ENCODE measurements around the gene PFN3.

DNA sequence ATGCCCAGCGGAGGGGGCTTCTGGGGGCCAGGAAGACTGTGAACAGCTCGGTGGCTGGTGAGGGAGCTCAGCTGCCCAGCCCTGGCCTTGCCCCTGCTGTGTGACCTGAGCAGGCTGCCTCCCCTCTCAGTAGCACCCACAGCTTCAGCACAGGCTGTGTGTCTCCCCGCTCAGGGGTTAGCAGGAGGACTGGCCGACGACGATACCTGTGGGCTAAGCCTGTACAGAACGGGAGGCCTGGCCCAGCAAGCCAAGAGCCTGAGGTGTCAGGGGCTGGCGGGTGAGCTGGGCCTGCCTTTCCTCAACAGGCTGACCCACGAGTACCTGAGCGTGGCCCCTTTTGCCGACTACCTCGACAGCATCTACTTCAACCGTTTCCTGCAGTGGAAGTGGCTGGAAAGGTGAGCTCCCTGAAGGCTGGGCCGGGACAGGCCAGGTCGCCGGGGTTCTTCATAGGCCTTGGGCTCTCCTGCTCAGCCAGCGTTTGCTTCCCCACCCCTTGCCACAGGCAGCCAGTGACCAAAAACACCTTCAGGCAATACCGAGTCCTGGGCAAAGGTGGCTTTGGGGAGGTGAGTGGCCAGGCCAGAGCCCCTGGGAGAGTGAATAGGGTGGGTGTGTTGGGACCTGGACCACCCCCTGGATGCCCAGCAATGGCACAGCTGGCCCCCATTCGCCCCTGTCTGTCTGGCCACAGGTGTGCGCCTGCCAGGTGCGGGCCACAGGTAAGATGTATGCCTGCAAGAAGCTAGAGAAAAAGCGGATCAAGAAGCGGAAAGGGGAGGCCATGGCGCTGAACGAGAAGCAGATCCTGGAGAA, 32.6 kb upstream of the PFN3 start:
- TF ChIP-seq, protein P1, sequence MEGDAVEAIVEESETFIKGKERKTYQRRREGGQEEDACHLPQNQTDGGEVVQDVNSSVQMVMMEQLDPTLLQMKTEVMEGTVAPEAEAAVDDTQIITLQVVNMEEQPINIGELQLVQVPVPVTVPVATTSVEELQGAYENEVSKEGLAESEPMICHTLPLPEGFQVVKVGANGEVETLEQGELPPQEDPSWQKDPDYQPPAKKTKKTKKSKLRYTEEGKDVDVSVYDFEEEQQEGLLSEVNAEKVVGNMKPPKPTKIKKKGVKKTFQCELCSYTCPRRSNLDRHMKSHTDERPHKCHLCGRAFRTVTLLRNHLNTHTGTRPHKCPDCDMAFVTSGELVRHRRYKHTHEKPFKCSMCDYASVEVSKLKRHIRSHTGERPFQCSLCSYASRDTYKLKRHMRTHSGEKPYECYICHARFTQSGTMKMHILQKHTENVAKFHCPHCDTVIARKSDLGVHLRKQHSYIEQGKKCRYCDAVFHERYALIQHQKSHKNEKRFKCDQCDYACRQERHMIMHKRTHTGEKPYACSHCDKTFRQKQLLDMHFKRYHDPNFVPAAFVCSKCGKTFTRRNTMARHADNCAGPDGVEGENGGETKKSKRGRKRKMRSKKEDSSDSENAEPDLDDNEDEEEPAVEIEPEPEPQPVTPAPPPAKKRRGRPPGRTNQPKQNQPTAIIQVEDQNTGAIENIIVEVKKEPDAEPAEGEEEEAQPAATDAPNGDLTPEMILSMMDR (IDR thresholded peaks at IDR 0.05): no peak
- TF ChIP-seq POLR2A (IDR thresholded peaks at IDR 0.05): no peak
